Parathyroid adenoma (tissue), 2 donors: ENCODE measurements around the gene CAMKK2.

Experiments used
- H2AFZ ChIP-seq: fragments of 300-600 bp; sonication (generic); one replicate; pipeline ENCODE4 v1.7.0; 2017; ENCODE audit warnings: antibody characterized with exemption, mild to moderate bottlenecking
- H3K27ac ChIP-seq: fragments of 300-600 bp; sonication (generic); one replicate; pipeline ENCODE4 v1.7.0; 2017
- H3K27me3 ChIP-seq: fragments of 300-600 bp; sonication (generic); one replicate; pipeline ENCODE4 v1.7.0; 2017; ENCODE audit warnings: low read length; ENCODE audit not compliant: control insufficient read depth, insufficient read depth
- H3K36me3 ChIP-seq: fragments of 300-600 bp; sonication (generic); one replicate; pipeline ENCODE4 v1.7.0; 2017; ENCODE audit warnings: low read length; ENCODE audit not compliant: control insufficient read depth, insufficient read depth
- H3K4me1 ChIP-seq: fragments of 300-600 bp; sonication (generic); one replicate; pipeline ENCODE4 v1.7.0; 2017; ENCODE audit warnings: control low read depth
- H3K4me2 ChIP-seq: fragments of 300-600 bp; sonication (generic); one replicate; pipeline ENCODE4 v1.7.0; 2017; ENCODE audit warnings: low read length
- H3K4me3 ChIP-seq: fragments of 300-600 bp; sonication (generic); one replicate; pipeline ENCODE4 v1.7.0; 2017; ENCODE audit warnings: low read depth, low read length
- H3K79me2 ChIP-seq: fragments of 300-600 bp; sonication (generic); one replicate; pipeline ENCODE4 v1.7.0; 2017; ENCODE audit warnings: control low read depth
- H3K9ac ChIP-seq: fragments of 300-600 bp; sonication (generic); one replicate; pipeline ENCODE4 v1.7.0; 2017; ENCODE audit warnings: mild to moderate bottlenecking
- H3K9me3 ChIP-seq: fragments of 300-600 bp; sonication (generic); one replicate; pipeline ENCODE4 v1.7.0; 2017; ENCODE audit warnings: low read length; ENCODE audit not compliant: control insufficient read depth
- TF ChIP-seq, protein P1 (sequence below): fragments of 300-600 bp; sonication (generic); IDR thresholded peaks from one replicate; pipeline ENCODE4 v1.7.0; 2017; ENCODE audit warnings: antibody characterized with exemption, mild to moderate bottlenecking
- donor health status: primary hyperparathyroidism.

Gene CAMKK2

GRCh38 chr12:121188227-121188626 lies 108.3 kb downstream of the CAMKK2 start:
- no peak overlapping the region for H3K27ac ChIP-seq
- H3K4me1 ChIP-seq: no peaks in the 10 kb centered on the region
- no peaks in the 10 kb centered on the region for H3K79me2 ChIP-seq
- no peak overlapping the region for H3K4me3 ChIP-seq
- TF ChIP-seq, protein P1, sequence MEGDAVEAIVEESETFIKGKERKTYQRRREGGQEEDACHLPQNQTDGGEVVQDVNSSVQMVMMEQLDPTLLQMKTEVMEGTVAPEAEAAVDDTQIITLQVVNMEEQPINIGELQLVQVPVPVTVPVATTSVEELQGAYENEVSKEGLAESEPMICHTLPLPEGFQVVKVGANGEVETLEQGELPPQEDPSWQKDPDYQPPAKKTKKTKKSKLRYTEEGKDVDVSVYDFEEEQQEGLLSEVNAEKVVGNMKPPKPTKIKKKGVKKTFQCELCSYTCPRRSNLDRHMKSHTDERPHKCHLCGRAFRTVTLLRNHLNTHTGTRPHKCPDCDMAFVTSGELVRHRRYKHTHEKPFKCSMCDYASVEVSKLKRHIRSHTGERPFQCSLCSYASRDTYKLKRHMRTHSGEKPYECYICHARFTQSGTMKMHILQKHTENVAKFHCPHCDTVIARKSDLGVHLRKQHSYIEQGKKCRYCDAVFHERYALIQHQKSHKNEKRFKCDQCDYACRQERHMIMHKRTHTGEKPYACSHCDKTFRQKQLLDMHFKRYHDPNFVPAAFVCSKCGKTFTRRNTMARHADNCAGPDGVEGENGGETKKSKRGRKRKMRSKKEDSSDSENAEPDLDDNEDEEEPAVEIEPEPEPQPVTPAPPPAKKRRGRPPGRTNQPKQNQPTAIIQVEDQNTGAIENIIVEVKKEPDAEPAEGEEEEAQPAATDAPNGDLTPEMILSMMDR: no peak
- H2AFZ ChIP-seq: no peak overlapping the region
- H3K4me2 ChIP-seq: no peak overlapping the region
- H3K27me3 ChIP-seq: no peaks in the 10 kb centered on the region
- H3K9ac ChIP-seq: no peak overlapping the region
- H3K9me3 ChIP-seq: no peaks in the 10 kb centered on the region
- no peaks in the 10 kb centered on the region for H3K36me3 ChIP-seq
